Kidney (tissue), 14 donors: ENCODE measurements around the gene SFSWAP. TPM values are rescaled to one million over a fixed set of nuclear protein-coding genes. Genes with fewer than 3 reads are reported as not detected.

ENCODE experiments used
- DNase-seq, 5 donors: peaks; one replicate each; pipeline ENCODE4 v3.0.0-alpha.2; 2013 to 2020
- FAIRE-seq: peaks from 2 replicates; lab custom pipeline; 2012; peaks lifted over from hg19 to GRCh38; lab: Jason Lieb, UNC
- H3K27ac ChIP-seq, 2 donors: one replicate each; pipeline ENCODE4 v1.7.0; 2013; ENCODE audit warnings: low read depth in 2 of 2, low read length in 2 of 2, inconsistent platforms in 1 of 2
- H3K27me3 ChIP-seq: one replicate; pipeline ENCODE4 v1.7.1; 2013; ENCODE audit warnings: low read length, inconsistent platforms; ENCODE audit not compliant: control insufficient read depth, insufficient read depth
- H3K36me3 ChIP-seq, 3 donors: one replicate each; pipeline versions ENCODE4 v1.7.0 to v1.7.1; 2013; ENCODE audit warnings: low read length in 3 of 3, control low read depth in 1 of 3, inconsistent platforms in 1 of 3; ENCODE audit not compliant: insufficient read depth in 3 of 3, control insufficient read depth in 2 of 3
- H3K4me1 ChIP-seq, 3 donors: one replicate each; pipeline versions ENCODE4 v1.7.0 to v1.7.1; 2013; ENCODE audit warnings: low read length in 3 of 3, inconsistent platforms in 1 of 3, low read depth in 1 of 3; ENCODE audit not compliant: control insufficient read depth in 2 of 3, insufficient read depth in 2 of 3
- H3K4me3 ChIP-seq, 3 donors: one replicate each; pipeline versions ENCODE4 v1.7.0 to v1.8.1; 2013; ENCODE audit warnings: low read length in 3 of 3, control low read depth in 1 of 3, inconsistent platforms in 1 of 3
- H3K9ac ChIP-seq, 3 donors: one replicate each; pipeline versions ENCODE4 v1.7.0 to v1.7.1; 2013; ENCODE audit warnings: low read length in 3 of 3, control low read depth in 1 of 3, inconsistent platforms in 1 of 3
- H3K9me3 ChIP-seq, 3 donors: one replicate each; pipeline versions ENCODE4 v1.7.0 to v1.7.1; 2013; ENCODE audit warnings: low read length in 3 of 3, control low read depth in 1 of 3, inconsistent platforms in 1 of 3; ENCODE audit not compliant: control insufficient read depth in 2 of 3, insufficient read depth in 1 of 3
- CTCF ChIP-seq: IDR thresholded peaks from 3 replicates; pipeline ENCODE4 v1.5.1; 2012; ENCODE audit warnings: mild to moderate bottlenecking, moderate library complexity, borderline replicate concordance; ENCODE audit not compliant: insufficient read depth; ENCODE audit errors: extremely low read depth
- intact Hi-C: fragments of 100-400 bp; cut with DNase I; formaldehyde crosslinking; loops from one replicate; pipeline ENCODE4 v1.11.1; 2022
- polyA plus RNA-seq: library from polyadenylated mRNA; stranded (reverse); fragments of 350-450 nt; fragmentation: Illumina TruSeq; extraction: RNeasy Lipid Tissue Mini Kit (QIAGEN cat#74804); gene quantifications from one replicate; pipeline ENCODE4 v1.2.3, GENCODE V29; 2014; ENCODE audit warnings: low read depth, low replicate concordance; ENCODE audit not compliant: insufficient read depth
- total RNA-seq: library from RNA; stranded (reverse); fragmentation: NEBNext Ultra II Directional; extraction: Animal tissue kit (Norgen Biotek cat#: 25700); gene quantifications from one replicate; pipeline ENCODE4 v1.2.1, GENCODE V29; 2021
- donor health status: control.
- donor health status: control.
- donor health status: control.
- donor health status: control.
- donor health status: control.
- donor health status: DM: yes; HTN: yes; CAD: no.
- donor health status: Normal renal cell carcinoma (clear cell type).

The SFSWAP gene
- total and polyA plus RNA-seq, 2 donors from 2014 or later: 13.9 to 46.2 TPM

GRCh38 chr12:131687346-131688125, 23.4 kb upstream of the SFSWAP start:
- TF ChIP-seq CTCF: no peak
- Histone ChIP-seq H3K9ac (no peak overlapping the region), H3K4me3 (no peak overlapping the region), H3K36me3 (no peaks in the 10 kb centered on the region), H3K4me1 (no peaks in the 10 kb centered on the region), H3K27me3 (peaks cover 1% of the 10 kb centered on the region), H3K27ac (no peak overlapping the region), H3K9me3 (no peaks in the 10 kb centered on the region)
- no peak for FAIRE-seq
- peak in 1 of 5 donors; percentile 55 for DNase-seq
- intact Hi-C loops: no loop called here

DNA sequence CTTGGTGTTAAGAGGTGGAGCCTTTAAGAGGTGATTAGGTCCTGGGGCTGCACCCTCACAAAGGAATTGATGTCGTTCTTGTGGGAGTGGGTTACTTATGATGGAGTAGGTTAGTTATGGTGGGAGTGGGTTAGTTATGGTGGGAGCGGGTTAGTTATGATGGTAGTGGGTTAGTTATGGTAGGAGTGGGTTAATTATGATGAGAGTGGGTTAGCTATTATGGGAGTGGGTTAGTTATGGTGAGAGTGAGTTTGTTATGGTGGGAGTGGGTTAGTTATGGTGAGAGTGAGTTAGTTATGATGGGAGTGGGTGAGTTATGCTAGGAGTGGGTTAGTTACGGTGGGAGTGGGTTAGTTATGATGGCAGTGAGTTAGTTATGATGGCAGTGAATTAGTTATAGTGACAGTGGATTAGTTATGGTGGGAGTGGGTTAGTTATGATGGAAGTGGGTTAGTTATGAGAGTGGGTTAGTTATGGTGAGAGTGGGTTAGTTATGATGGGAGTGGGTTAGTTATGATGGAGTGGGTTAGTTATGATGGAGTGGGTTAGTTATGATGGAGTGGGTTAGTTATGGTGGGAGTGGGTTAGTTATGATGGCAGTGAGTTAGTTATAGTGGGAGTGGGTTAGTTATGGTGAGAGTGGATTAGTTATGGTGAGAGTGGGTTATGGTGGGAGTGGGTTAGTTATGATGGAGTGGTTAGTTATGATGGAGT, 22.6 kb upstream of the SFSWAP start:
- H3K9me3 ChIP-seq: no peaks in the 10 kb centered on the region
- H3K4me3 ChIP-seq: no peak overlapping the region
- no peak for TF ChIP-seq CTCF
- no peak overlapping the region for H3K9ac ChIP-seq
- H3K4me1 ChIP-seq: no peaks in the 10 kb centered on the region
- no peaks in the 10 kb centered on the region for H3K36me3 ChIP-seq
- FAIRE-seq (no peak), DNase-seq (no peak)
- no peaks in the 10 kb centered on the region for H3K27me3 ChIP-seq
- intact Hi-C loops: no loop called here
- no peak overlapping the region for H3K27ac ChIP-seq

- no peak for FAIRE-seq
- H3K36me3 ChIP-seq: no peaks in the 10 kb centered on the region
- H3K9me3 ChIP-seq: no peaks in the 10 kb centered on the region
- no peak overlapping the region for H3K4me3 ChIP-seq
- intact Hi-C loops: no loop called here
- no peak overlapping the region for H3K27ac ChIP-seq
- no peaks in the 10 kb centered on the region for H3K27me3 ChIP-seq
- TF ChIP-seq CTCF: no peak
- H3K9ac ChIP-seq: no peak overlapping the region
- DNase-seq: no peak
- no peaks in the 10 kb centered on the region for H3K4me1 ChIP-seq
These were observed 22.1 kb upstream of the SFSWAP start for GRCh38 chr12:131688845-131689154.
